ENCODE data around the gene COG3.
A peak's percentile ranks its signal among the peaks of the same experiment; 100 is the strongest.

COG3 gene

GRCh38 chr13:45447050-45447661, 17.6 kb upstream of the COG3 start:
- no peak for DNase-seq

GRCh38 chr13:45448965-45449559, 15.7 kb upstream of the COG3 start:
- no peak for DNase-seq

GRCh38 chr13:45451282-45451681, 13.5 kb upstream of the COG3 start:
- DNase-seq = no peak

- DNase-seq = no peak
These were observed 10.5 kb upstream of the COG3 start for GRCh38 chr13:45454204-45454603.

- no peak for DNase-seq
These were observed 8.4 kb upstream of the COG3 start for GRCh38 chr13:45456196-45456972.

GRCh38 chr13:45464141-45464686, 525 bp upstream of the COG3 start:
- no peak for DNase-seq

GRCh38 chr13:45466359-45466758, 1.6 kb downstream of the COG3 start:
- no peak for DNase-seq

GRCh38 chr13:45468635-45469034, 3.9 kb downstream of the COG3 start:
- no peak for DNase-seq

- DNase-seq = no peak
These were observed 7.5 kb downstream of the COG3 start for GRCh38 chr13:45472171-45472705.

- no peak for DNase-seq
These were observed 8.9 kb downstream of the COG3 start for GRCh38 chr13:45473627-45474026.

GRCh38 chr13:45474584-45475454, 10.1 kb downstream of the COG3 start:
- DNase-seq = no peak

- DNase-seq = no peak
These were observed 14.9 kb downstream of the COG3 start for GRCh38 chr13:45479661-45480060.

- DNase-seq = no peak
These were observed 16.9 kb downstream of the COG3 start for GRCh38 chr13:45481688-45482087.

GRCh38 chr13:45482571-45483173, 17.9 kb downstream of the COG3 start:
- no peak for DNase-seq

- DNase-seq = no peak
These were observed 22.9 kb downstream of the COG3 start for GRCh38 chr13:45487604-45488003.

GRCh38 chr13:45490068-45490467, 25.3 kb downstream of the COG3 start:
- no peak for DNase-seq

GRCh38 chr13:45492538-45492937, 27.8 kb downstream of the COG3 start:
- DNase-seq = no peak

GRCh38 chr13:45496942-45497341, 32.2 kb downstream of the COG3 start:
- DNase-seq = no peak

- peak; percentile 96 for DNase-seq
These were observed 35.9 kb downstream of the COG3 start for GRCh38 chr13:45500492-45501174.

- DNase-seq = peak; percentile 44
These were observed 36.4 kb downstream of the COG3 start for GRCh38 chr13:45501175-45501526.

GRCh38 chr13:45503658-45504057, 38.9 kb downstream of the COG3 start:
- DNase-seq = no peak

GRCh38 chr13:45506811-45507210, 42.1 kb downstream of the COG3 start:
- no peak for DNase-seq
